K562 treated with DMSO at 1 percent for 12 hours (cell line): ENCODE measurements around the gene ZBTB2. TPM values are rescaled to one million over a fixed set of nuclear protein-coding genes. Genes with fewer than 3 reads are reported as not detected.

ENCODE experiments used
- total RNA-seq: library from RNA; unstranded; fragments of 300-600 nt; gene quantifications from 2 replicates; pipeline ENCODE4 v1.2.3, GENCODE V29; 2022; ENCODE audit not compliant: insufficient read depth

The ZBTB2 gene, protein sequence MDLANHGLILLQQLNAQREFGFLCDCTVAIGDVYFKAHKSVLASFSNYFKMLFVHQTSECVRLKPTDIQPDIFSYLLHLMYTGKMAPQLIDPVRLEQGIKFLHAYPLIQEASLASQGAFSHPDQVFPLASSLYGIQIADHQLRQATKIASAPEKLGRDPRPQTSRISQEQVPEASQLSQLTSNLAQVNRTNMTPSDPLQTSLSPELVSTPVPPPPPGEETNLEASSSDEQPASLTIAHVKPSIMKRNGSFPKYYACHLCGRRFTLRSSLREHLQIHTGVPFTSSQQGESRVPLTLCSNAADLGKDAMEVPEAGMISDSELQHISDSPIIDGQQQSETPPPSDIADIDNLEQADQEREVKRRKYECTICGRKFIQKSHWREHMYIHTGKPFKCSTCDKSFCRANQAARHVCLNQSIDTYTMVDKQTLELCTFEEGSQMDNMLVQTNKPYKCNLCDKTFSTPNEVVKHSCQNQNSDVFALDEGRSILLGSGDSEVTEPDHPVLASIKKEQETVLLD
- total RNA-seq: 2.4 and 5.4 TPM in 2 replicates

DNA sequence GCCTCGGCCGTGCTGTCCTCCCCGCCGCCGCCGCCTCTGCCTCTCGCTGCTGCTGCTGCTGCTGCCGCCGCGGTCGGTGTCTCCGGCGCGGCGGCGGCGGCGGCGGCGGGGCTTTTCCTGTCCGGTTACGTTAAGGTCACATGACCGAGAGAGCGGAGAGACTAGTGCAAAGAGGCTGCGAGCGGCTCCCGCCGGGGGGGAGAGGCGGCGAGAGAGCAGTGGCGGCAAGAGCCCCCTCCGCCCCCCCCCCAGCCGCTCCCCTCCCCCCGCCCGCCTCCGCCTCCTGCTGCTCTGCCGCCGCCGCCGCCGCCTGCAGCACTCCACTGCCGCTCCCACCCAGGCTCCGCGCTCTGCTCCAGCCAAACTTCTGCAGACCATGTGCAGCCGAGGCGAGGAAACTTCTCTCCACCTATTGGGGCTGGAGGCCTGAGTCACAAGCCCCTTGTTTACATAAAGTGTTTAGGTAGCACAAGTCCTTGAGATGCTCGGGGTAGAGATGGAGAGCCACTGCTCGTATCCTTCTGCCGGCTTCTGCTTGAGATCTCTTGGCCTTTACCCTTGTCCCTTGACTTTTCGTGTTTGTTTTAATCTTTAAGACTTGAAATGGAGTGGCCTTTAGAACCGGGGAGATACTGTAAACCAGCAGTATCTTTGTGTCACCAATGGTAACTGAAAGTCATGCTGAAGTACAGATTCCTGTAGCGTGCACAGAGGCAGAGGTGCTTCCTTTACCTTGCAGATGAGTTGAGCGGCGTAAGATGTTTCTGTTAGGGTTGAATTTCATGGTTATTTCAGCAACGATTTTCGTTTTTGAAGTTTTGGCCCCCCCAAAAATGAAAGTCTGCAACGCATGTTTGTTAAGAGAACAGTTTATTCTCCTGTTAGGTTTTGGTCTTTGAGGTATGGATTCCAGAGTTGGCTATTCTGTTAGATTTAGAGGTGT, at the start of gene ZBTB2:
Gene ZBTB2, minus strand, starts transcription at position 89 of the 943 bp plus-strand sequence. CDS start 17,922 bp downstream, outside the sequence.

Other genes with a start within 250 kb of the ZBTB2 start
- gene AKAP12, start 151.6 kb downstream of the ZBTB2 start, total RNA-seq: 0.27 TPM in 1 of 2 replicates, not detected in the other
- 15.8 and 19.4 TPM in 2 replicates for gene RMND1, start 60.6 kb upstream of the ZBTB2 start, total RNA-seq
- not detected in 2 replicates for gene CCDC170, start 102.5 kb upstream of the ZBTB2 start, total RNA-seq